H1 (cell line): ENCODE data around the gene GNG14. TPM values are rescaled to one million over a fixed set of nuclear protein-coding genes. Genes with fewer than 3 reads are reported as not detected.

ENCODE experiments used
- BACH1 ChIP-seq: IDR thresholded peaks from 2 replicates; pipeline ENCODE4 v1.6.1; 2012; ENCODE audit warnings: low read length, improper control_type of control experiment
- BCL11A ChIP-seq, 2 experiments: IDR thresholded peaks; one replicate each; pipeline ENCODE4 v1.6.1; 2011; ENCODE audit warnings: low read depth in 2 of 2, low read length in 2 of 2, mild to moderate bottlenecking in 2 of 2
- BRCA1 ChIP-seq: IDR thresholded peaks from 2 replicates; pipeline ENCODE4 v1.6.1; 2012; ENCODE audit warnings: low read depth, low read length, improper control_type of control experiment
- CBX5 ChIP-seq: fragments of 300-800, 300-1000 bp; sonication (generic); IDR thresholded peaks from 2 replicates; pipeline ENCODE4 v1.7.1; 2016; ENCODE audit warnings: antibody characterized with exemption, low read length, low read depth
- CEBPB ChIP-seq: IDR thresholded peaks from 2 replicates; pipeline ENCODE4 v1.6.1; 2012; ENCODE audit warnings: low read depth, low read length
- CHD1 ChIP-seq: IDR thresholded peaks from 2 replicates; pipeline ENCODE4 v1.6.1; 2012; ENCODE audit warnings: low read depth, low read length, improper control_type of control experiment
- CTBP2 ChIP-seq: IDR thresholded peaks from 2 replicates; pipeline ENCODE4 v1.7.0; 2011; ENCODE audit warnings: borderline replicate concordance, mild to moderate bottlenecking, moderate library complexity, mixed read lengths, low read length; ENCODE audit not compliant: insufficient read depth, insufficient read length
- CTCF ChIP-seq, 3 experiments: IDR thresholded peaks; 1 replicate in 2 of 3; 2 replicates in 1 of 3; pipeline versions ENCODE4 v1.5.1 to v1.6.1; 2011; ENCODE audit warnings: low read length in 3 of 3, mild to moderate bottlenecking in 3 of 3, inconsistent platforms in 2 of 3, low read depth in 1 of 3, moderate library complexity in 1 of 3; ENCODE audit not compliant: insufficient read depth in 1 of 3; ENCODE audit errors: control extremely low read depth in 1 of 3
- EZH2 ChIP-seq: fragments of 200-600 bp; sonication (generic); IDR thresholded peaks from 2 replicates; pipeline ENCODE4 v1.7.1; 2012; ENCODE audit warnings: low read depth, mild to moderate bottlenecking, moderate library complexity, low read length, inconsistent platforms; ENCODE audit not compliant: severe bottlenecking
- HDAC2 ChIP-seq, 2 experiments: fragments of 300-600 bp in 1 of 2; sonication (generic) in 1 of 2; IDR thresholded peaks; 2 replicates each; pipeline ENCODE4 v1.6.1; 2011 to 2012; ENCODE audit warnings: low read depth in 2 of 2, low read length in 2 of 2, mild to moderate bottlenecking in 2 of 2, moderate library complexity in 2 of 2, borderline replicate concordance in 1 of 2, inconsistent platforms in 1 of 2
- KDM5A ChIP-seq: fragments of 200-600 bp; IDR thresholded peaks from 2 replicates; pipeline ENCODE4 v1.7.1; 2012; ENCODE audit warnings: mild to moderate bottlenecking, low read length, inconsistent platforms, mixed read lengths
- RAD21 ChIP-seq, 2 experiments: IDR thresholded peaks in 1 of 2; conservative IDR thresholded peaks in 1 of 2; 2 replicates each; pipeline ENCODE4 v1.6.1; 2011; ENCODE audit warnings: low read depth in 2 of 2, low read length in 2 of 2, improper control_type of control experiment in 1 of 2, inconsistent platforms in 1 of 2, mild to moderate bottlenecking in 1 of 2, moderate library complexity in 1 of 2
- RFX5 ChIP-seq: IDR thresholded peaks from 2 replicates; pipeline ENCODE4 v1.6.1; 2011; ENCODE audit warnings: low read depth, low read length, improper control_type of control experiment, borderline replicate concordance
- RNF2 ChIP-seq: fragments of 200-900, 300-1000 bp; sonication (generic); IDR thresholded peaks from 2 replicates; pipeline ENCODE4 v1.7.1; 2016; ENCODE audit warnings: borderline replicate concordance, low read depth, mild to moderate bottlenecking, antibody characterized with exemption, low read length; ENCODE audit not compliant: poor library complexity, severe bottlenecking; ENCODE audit errors: missing control alignments
- SIN3A ChIP-seq, 2 experiments: IDR thresholded peaks in 1 of 2; conservative IDR thresholded peaks in 1 of 2; 2 replicates each; pipeline ENCODE4 v1.6.1; 2011 to 2012; ENCODE audit warnings: low read length in 2 of 2, improper control_type of control experiment in 1 of 2, low read depth in 1 of 2, mild to moderate bottlenecking in 1 of 2
- SP4 ChIP-seq: IDR thresholded peaks from 2 replicates; pipeline ENCODE4 v1.6.1; 2012; ENCODE audit warnings: low read length, inconsistent platforms
- SUZ12 ChIP-seq: fragments of 200-600 bp; sonication (generic); IDR thresholded peaks from 2 replicates; pipeline ENCODE4 v1.6.1; 2012; ENCODE audit warnings: mild to moderate bottlenecking, inconsistent platforms, low read length, moderate library complexity, mixed read lengths
- TAF1 ChIP-seq: IDR thresholded peaks from 2 replicates; pipeline ENCODE4 v1.6.1; 2011; ENCODE audit warnings: mild to moderate bottlenecking, low read depth, low read length
- TEAD4 ChIP-seq: IDR thresholded peaks from 2 replicates; pipeline ENCODE4 v1.6.1; 2012; ENCODE audit warnings: low read depth, low read length, inconsistent platforms, mixed read lengths
- YY1 ChIP-seq: IDR thresholded peaks from 2 replicates; pipeline ENCODE4 v1.6.1; 2011; ENCODE audit warnings: low read depth, mild to moderate bottlenecking, low read length
- ZNF274 ChIP-seq: IDR thresholded peaks from 2 replicates; pipeline ENCODE4 v1.7.0; 2012; ENCODE audit warnings: low read length, borderline replicate concordance; ENCODE audit errors: extremely low read depth
- polyA plus RNA-seq, 7 experiments: library from polyadenylated mRNA; depleted of rRNA in 3 of 7; stranded (reverse) in 5 of 7; unstranded in 2 of 7; fragments of >200 nt in 5 of 7; fragments of 200-250 nt in 2 of 7; gene quantifications; 1 replicate in 5 of 7; 2 replicates in 1 of 7; 4 replicates in 1 of 7; pipeline versions ENCODE4 v1.2.1 to v1.2.3, GENCODE V29; 2011 to 2013; ENCODE audit warnings: missing spikeins in 2 of 7, mixed read lengths in 2 of 7
- total RNA-seq: library from RNA; stranded (reverse); fragmentation: NEBNext Ultra II Directional; extraction: Animal tissue kit (Norgen Biotek cat#: 25700); gene quantifications from 2 replicates; pipeline ENCODE4 v1.2.1, GENCODE V29; 2021

The GNG14 gene
- total and polyA plus RNA-seq, 2 of the 8 experiments (the other 6 are each of a cell fraction or from before 2014, with no cell fraction given), result not detected

GRCh38 chr19:12666265-12667048, 21.3 kb upstream of the GNG14 start, which contains the start of the genes MAN2B1 and WDR83 (continued):
- no peak for TF ChIP-seq CTCF (IDR thresholded peaks at IDR 0.05; ENCODE audit: control extremely low read depth in 1 of 3, insufficient read depth in 1 of 3, low read depth in 1 of 3, low read length in 3 of 3)
- TF ChIP-seq CTBP2, result no peak
- no peak for TF ChIP-seq KDM5A
- TF ChIP-seq YY1, result no peak
- peak in 1 of 2 experiments; percentile 52; a peak in 2 of 4 replicates for TF ChIP-seq SIN3A (conservative IDR thresholded peaks at IDR 0.05 in 1 of 2, IDR thresholded peaks at IDR 0.05 in 1 of 2; ENCODE audit: low read depth in 1 of 2, low read length in 2 of 2)
- TF ChIP-seq TAF1, result peak; percentile 80
- TF ChIP-seq ZNF274, result no peak
- TF ChIP-seq CEBPB, result no peak
- no peak for TF ChIP-seq RNF2
- TF ChIP-seq SUZ12, result no peak
- TF ChIP-seq SP4, result no peak
- no peak for TF ChIP-seq EZH2
- TF ChIP-seq BCL11A (IDR thresholded peaks at IDR 0.05; ENCODE audit: low read depth in 2 of 2, low read length in 2 of 2), result no peak
- TF ChIP-seq TEAD4, result no peak
- no peak for TF ChIP-seq BRCA1
- no peak for TF ChIP-seq RAD21 (IDR thresholded peaks at IDR 0.05 in 1 of 2, conservative IDR thresholded peaks at IDR 0.05 in 1 of 2; ENCODE audit: low read depth in 2 of 2, low read length in 2 of 2)
- no peak for TF ChIP-seq RFX5
- no peak for TF ChIP-seq HDAC2 (IDR thresholded peaks at IDR 0.05; ENCODE audit: borderline replicate concordance in 1 of 2, low read depth in 2 of 2, low read length in 2 of 2)
- TF ChIP-seq CHD1, result no peak
- no peak for TF ChIP-seq CBX5
- TF ChIP-seq BACH1, result no peak
